ENCODE results near the gene HDAC4.

- TF ChIP-seq CTCF (IDR thresholded peaks at IDR 0.05; ENCODE audit: low read length) = no peak
- no peak for TF ChIP-seq EZH2 (optimal IDR thresholded peaks at IDR 0.05; ENCODE audit: low read depth, low read length)
Observed at GRCh38 chr2:239238381-239238780, 162.4 kb downstream of the HDAC4 start.
